GM21381 (cell line): ENCODE measurements around the gene OSBPL5.

Experiments
- ATAC-seq: cut with Tn5 transposase; IDR thresholded peaks from one replicate; pipeline ENCODE4 v1.9.1; 2021; ENCODE audit warnings: mild to moderate bottlenecking, moderate library complexity; ENCODE audit not compliant: unreplicated experiment

The OSBPL5 gene

DNA sequence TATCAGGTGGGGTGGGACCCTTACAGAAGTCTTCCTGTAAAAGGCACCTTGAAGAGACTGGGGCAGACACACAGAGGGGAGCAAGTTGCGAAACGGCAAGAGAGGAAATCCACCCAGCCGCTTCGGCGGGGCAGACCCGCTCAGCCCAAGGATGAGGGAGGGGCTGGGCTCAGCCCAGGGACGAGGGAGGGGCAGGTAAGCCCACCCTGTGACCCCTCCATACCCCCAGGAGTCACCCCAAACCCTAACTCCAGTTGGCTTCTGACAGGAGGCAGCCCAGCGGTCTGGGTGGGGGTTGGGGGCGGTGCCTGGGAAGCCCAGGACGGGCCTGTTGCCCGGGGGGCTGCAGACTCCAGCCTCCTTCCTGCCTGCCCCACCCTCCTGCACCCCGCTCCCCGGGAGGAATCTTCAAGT is 965 bp downstream of the OSBPL5 start:
- ATAC-seq: no peak

DNA sequence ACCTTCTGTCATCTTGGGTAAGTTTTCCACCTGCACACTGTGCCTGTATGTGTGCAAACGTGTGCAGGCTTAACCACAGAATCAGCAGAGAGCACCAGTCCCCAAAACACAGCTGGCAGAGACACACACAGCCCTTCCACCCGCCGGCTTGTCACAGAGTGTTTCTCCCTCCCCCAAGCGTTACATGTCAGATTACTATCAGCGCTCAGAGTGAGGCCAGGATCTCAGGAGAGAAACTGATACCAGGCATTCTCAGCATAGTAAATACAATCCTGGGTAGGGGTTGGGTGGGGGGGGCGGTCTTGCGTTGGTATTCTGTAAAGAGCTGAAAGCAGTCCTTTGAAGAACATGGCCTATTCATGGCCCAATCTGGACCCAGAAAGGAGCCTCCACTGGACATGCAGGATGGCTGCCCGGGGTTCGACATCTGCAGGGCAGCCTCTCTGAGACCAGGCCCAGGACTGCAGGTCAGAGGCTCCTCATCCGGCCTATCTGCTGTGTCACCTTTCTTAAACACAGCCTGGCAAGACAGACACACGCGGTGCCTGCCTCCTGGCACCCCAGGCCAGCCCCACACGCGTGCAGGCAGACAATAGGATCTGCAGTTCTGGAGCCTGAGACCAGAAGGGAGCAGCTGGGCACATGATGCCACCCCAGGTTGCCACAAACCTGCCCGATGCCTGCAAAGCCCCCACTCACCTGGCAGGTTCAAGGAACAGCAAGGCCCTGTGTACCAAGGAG is 1.7 kb downstream of the OSBPL5 start:
- no peak for ATAC-seq

DNA sequence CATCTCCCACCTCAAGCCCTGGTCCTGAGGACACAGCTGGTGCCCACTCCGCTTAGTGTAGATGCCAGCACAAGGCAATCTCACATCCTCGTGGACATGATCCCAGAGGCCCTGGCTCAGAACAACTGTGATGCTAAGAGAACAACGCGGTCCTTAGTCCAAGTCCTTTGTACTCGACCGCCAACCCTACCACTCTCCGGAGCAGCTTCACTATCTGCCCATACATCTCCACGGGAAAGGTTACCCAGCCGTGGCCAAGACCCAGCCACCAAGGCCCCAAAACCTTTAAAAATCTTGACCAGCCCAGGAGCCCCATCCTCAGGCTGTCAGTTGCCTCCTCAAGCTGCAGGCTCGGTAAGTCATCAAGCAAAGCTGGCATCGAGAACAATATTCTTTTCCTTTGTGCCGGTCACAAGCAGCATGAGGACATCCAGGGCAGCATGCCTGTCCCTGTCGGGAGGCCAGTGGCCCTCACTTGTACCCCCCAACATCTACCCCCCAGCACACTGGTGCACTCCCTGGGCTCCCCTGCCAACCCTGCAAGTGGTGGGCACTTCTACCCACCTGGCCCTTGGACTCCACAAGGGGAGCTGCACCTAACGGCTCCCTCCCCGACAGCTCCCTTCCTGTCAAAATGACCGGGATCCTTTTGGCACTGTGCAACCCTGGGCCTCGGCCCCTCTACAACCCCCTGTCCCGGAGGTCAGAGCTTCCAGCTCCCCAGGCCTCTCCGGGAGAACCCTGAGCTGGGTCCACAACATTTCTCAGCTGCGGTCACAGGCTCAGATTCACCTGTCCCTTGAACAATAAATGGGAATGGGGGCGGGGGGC is 2.5 kb downstream of the OSBPL5 start:
- ATAC-seq: no peak

- no peak for ATAC-seq
Observed at GRCh38 chr11:3161720-3162409, 3.2 kb downstream of the OSBPL5 start.

DNA sequence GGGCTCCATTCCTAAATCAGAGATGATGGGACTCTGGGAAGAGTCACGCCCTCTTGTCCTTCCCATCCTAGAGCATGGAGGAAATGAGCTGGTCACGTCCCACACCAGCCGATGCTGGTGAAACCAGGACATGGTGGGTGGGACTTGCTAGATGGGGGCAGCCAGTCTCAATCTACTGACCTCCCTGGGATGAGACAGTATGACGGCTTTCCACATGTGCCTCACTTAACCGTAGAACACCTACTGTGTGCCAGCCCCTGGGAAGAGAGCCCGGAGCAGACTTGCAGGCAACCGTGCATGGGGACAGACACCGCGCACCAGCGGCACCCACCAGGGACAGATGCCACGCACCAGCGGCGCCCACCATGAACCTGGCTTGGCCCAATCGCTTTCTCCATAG is 3.8 kb downstream of the OSBPL5 start:
- no peak for ATAC-seq

GRCh38 chr11:3160252-3161031 is 4.7 kb downstream of the OSBPL5 start:
- no peak for ATAC-seq

DNA sequence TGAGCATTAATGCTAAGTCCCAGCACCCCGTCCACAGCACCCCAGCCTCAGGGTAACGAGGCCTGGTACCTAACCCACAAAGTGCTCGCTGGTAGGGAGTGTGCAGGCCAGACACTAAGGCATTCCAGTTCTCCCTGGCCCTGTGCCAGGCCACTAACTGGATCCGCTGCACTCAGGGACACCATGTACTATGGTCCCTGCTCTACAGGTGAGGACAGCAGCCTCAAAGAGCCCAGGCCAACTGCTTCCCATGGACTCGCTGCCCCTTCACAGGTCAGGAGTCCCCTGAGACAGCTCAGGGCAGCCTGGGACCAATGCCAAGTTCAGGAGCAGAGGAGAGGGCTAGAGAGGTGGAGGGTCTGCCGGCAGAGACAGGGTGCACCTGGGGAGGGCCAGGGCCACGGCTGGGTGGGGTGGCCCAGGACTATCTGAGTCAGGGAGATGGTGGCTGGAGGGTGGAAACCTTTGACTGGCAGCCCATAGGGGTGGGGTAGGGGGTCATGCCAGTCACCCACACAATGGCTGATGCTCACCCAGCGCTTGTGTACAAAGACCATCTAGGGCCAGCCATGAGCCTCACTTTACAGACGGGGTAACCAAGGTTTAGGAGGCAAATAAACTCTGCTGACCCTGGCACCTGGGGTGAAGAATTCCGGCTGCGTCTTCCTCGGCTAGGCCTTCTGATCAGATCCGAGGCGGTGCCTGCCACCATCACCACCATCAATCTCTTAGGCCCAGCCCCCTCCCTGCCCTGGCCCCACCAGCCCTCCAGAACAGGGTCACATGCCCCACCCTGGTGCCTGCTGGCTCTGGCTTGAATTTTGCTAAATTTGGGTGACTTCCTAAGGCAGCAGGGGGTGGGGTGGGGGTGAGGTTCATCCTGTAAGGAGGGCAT is 5.6 kb downstream of the OSBPL5 start:
- no peak for ATAC-seq

- ATAC-seq: no peak
Observed at GRCh38 chr11:3158821-3159220, 6.3 kb downstream of the OSBPL5 start.

DNA sequence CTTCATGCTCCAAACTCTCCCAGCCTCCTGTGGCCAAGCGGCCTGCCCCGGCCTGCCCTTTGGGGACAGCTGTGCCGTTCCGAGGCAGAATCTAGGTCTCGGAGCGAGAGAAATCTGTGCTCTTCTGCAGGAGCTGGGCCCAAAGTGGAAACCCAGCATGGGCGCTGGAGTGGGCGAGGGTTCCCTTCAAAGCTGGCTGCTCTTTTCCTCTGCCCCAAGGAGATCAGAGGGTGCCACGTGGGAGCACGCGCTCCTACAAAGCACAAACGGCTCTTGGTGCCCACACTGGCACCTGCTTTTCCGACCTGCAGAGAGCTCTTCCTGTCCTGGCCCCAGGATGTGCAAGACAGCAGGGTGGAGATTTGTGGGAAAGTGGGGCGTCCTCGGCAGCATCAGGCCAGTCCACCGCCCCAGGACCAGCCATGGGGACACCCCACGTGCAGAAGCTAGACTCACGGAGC is 6.9 kb downstream of the OSBPL5 start:
- no peak for ATAC-seq

DNA sequence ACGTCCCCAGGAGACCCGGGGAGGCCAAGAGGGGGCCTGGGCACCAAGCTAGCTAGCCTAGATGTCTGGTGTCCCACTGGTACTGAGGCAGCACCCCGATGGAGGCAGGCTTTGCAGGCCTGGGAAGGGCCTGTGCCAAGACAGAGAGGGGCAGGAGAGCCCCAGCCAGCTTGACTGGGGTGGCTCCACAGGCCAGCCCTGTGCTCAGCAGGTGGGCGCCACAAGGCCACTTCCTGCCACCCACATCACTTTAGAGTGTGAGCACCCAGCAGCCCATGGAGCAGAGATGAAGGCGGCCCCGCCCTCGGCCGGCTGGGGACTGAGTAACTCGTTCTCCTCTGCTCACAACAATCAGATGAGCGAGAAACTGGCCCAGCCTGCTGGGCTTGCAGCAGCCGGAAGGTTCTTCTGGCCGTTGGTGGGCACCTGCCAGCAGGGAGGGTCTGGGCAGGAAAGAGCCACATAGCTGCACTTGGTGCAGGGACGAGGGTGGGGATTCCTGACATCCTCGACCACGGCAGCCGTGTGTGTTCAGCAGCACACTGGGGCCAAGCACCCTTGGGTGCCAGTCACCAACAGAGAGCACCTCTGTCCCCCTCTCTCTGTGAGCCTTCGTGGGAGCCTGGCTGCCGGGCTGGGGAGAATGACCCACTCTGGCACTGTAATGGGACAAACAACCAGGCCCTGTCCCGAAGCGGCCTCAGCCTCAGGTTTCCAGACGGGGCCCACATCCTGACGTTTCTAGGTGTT is 7.6 kb downstream of the OSBPL5 start:
- ATAC-seq: no peak

DNA sequence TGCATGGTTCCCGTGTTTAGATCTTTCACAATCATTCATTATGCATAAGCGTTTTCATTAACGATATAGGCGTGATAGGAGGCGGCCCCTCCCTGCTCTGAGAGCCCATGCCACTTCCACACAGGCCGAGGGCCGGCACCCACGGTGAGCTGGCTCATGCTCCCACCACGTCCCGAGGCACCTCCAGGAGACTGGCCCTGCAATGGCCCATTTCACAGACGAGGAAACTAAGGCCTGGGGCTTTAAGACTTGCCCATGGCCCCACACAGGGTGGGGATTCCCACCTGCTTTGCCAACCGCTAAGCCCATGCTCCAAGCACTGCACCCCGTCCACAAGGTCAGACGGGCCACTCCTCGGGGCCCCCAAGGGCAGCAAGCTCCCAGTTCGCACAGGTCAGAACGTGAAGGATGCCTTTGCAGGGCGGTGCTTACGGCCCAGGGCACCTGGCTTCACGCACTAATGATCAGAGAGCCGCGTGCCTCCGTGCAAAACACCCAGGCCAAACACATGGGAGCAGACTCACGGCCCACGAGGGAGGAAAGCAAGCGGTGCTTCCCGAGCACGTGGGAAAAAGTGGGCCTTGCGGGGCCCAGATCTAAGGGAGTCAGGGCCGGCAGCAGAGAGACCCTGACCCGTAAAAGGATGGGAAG is 8.3 kb downstream of the OSBPL5 start:
- no peak for ATAC-seq

GRCh38 chr11:3156282-3156660 is 8.8 kb downstream of the OSBPL5 start:
- ATAC-seq: no peak

GRCh38 chr11:3155691-3156258 is 9.3 kb downstream of the OSBPL5 start:
- ATAC-seq: no peak

DNA sequence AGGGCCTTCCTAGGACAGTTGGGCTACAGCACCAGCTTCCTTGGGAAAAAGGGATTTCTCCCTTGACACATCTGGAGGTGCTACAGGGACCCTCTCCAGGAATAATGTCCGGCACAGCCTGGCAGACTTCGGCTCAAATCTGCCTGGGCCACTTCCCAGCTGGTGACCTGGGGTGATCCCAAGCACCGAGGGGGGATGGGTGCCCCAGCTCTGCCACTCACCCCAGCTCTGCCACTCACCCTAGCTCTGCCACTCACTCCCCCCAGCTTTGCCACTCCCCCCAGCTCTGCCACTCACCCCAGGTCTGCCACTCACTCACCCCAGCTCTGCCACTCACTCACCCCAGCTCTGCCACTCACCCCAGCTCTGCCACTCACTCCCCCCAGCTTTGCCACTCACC is 9.9 kb downstream of the OSBPL5 start:
- no peak for ATAC-seq

GRCh38 chr11:3154001-3154599 is 11.0 kb downstream of the OSBPL5 start:
- no peak for ATAC-seq

DNA sequence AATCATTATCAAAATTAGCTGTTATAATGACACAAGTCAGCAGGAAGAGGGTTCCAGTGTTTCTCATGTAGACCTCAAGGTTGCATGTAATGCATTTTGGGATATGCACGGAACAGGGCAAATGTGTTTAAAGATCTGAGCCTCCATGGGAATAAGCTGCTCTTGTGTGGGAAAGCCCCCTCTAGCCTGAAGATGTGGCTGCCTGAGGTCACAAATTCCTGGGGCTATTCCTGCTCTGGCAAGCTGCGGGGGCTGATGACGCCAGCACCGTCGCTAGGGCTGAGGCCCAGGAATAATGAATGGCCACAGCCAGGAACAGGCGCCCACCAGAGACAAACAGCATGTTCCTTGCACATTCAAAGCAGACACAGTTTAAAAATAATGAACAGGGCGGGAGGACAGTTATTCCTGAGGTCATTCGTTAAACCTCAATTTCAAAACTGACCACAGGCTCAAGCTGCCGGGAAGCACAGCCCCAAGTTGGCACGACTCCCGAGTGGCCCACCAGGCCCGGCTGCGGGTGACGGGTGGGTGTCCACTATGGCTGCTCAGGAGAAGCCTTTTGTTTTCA is 11.7 kb downstream of the OSBPL5 start:
- ATAC-seq: no peak

DNA sequence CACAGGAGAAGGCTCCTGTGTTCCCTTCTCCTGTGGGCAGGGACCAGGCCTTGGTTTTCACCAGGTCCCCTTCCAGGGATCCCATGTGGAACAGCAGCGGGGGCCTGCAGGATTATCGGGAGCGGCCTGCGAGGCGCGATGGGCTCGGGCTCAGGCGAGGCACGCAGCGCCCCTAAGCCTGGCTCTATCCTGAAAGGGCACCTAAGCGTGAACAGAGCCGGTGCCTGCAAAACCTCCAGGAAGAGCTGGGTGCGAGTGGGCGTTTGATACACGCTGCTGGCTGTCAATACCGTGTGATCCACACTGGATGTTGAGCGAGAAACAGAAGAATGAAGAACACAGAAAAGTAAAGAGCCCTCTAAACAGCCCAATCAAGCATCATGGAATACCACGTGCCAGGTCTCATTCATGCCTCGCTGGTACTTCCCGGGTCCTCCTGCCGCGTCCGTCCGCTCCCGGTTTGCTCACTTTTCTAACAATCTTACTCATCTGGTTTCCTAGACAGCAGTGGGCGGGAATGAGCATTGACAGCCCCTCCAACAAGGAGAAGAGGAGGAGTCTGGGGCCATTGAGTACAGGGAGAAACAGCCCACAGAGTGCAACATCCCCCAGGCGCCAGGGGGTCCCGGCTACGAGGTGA is 12.5 kb downstream of the OSBPL5 start:
- ATAC-seq: no peak
